PC-9 (cell line): Measurements from ENCODE around the gene MORN5. TPM values are rescaled to one million over a fixed set of nuclear protein-coding genes. Genes with fewer than 3 reads are reported as not detected.

ENCODE experiments used
- BruUV-seq: library from RNA; stranded (reverse); fragments of 400-500 nt; replicated peaks from 2 replicates; lab custom pipeline; 2021; lab: Mats Ljungman, UMichigan
- CTCF ChIA-PET: fragments of 300-600 bp; sonication (Branson Sonifier 250); formaldehyde crosslinking; loops from one replicate; lab custom pipeline; 2022; ENCODE audit warnings: antibody characterized with exemption; lab: Charles Lee
- POLR2A ChIA-PET: fragments of 300-600 bp; sonication (Branson Sonifier 250); formaldehyde crosslinking; loops from one replicate; lab custom pipeline; 2022; ENCODE audit warnings: antibody characterized with exemption; ENCODE audit not compliant: unreplicated experiment; lab: Charles Lee
- DNase-seq, 2 experiments: peaks; one replicate each; pipeline versions ENCODE4 v3.0.0 to v3.0.0-alpha.2; 2015 to 2022; ENCODE audit warnings: mixed read lengths in 1 of 2
- H2AFZ ChIP-seq: fragments of 200-600 bp; sonication (generic); 2 replicates; pipeline ENCODE4 v1.8.1; 2017; ENCODE audit warnings: antibody characterized with exemption
- H3F3A ChIP-seq: fragments of 200-600 bp; sonication (generic); 2 replicates; pipeline ENCODE4 v1.8.1; 2017; ENCODE audit warnings: antibody characterized with exemption, mild to moderate bottlenecking, low read depth; ENCODE audit not compliant: insufficient read depth
- H3K27ac ChIP-seq: fragments of 200-600 bp; sonication (generic); 2 replicates; pipeline ENCODE4 v1.6.1; 2016; ENCODE audit warnings: mixed run types
- H3K27me3 ChIP-seq: fragments of 200-600 bp; sonication (generic); 2 replicates; pipeline ENCODE4 v1.6.1; 2016; ENCODE audit warnings: low read depth, mixed run types; ENCODE audit not compliant: insufficient read depth
- H3K36me3 ChIP-seq: fragments of 200-600 bp; sonication (generic); 2 replicates; pipeline ENCODE4 v1.6.1; 2016; ENCODE audit warnings: low read depth, mixed run types
- H3K4me1 ChIP-seq: fragments of 200-600 bp; sonication (generic); replicated peaks from 2 replicates; pipeline ENCODE4 v1.6.1; 2016; ENCODE audit warnings: mixed run types; ENCODE audit not compliant: insufficient read depth
- H3K4me2 ChIP-seq: fragments of 200-600 bp; sonication (generic); 2 replicates; pipeline ENCODE4 v1.6.1; 2017; ENCODE audit warnings: mixed run types
- H3K4me3 ChIP-seq: fragments of 200-600 bp; sonication (generic); 2 replicates; pipeline ENCODE4 v1.6.1; 2016; ENCODE audit warnings: mixed run types
- H3K79me2 ChIP-seq: fragments of 200-600 bp; sonication (generic); 2 replicates; pipeline ENCODE4 v1.6.1; 2017; ENCODE audit warnings: low read depth, mixed run types
- H3K9me2 ChIP-seq: fragments of 200-600 bp; sonication (generic); 2 replicates; pipeline ENCODE4 v1.8.1; 2017; ENCODE audit warnings: mild to moderate bottlenecking; ENCODE audit not compliant: insufficient read depth
- H3K9me3 ChIP-seq: fragments of 200-600 bp; sonication (generic); 2 replicates; pipeline ENCODE4 v1.8.1; 2016; ENCODE audit warnings: low read depth; ENCODE audit not compliant: insufficient read depth
- H4K20me1 ChIP-seq: fragments of 200-600 bp; sonication (generic); 2 replicates; pipeline ENCODE4 v1.8.1; 2017; ENCODE audit not compliant: insufficient read depth
- CTCF ChIP-seq: fragments of 200-600 bp; sonication (generic); conservative IDR thresholded peaks from 2 replicates; pipeline ENCODE4 v1.6.1; 2017; ENCODE audit warnings: mixed run types, antibody characterized with exemption, mild to moderate bottlenecking, moderate library complexity
- EZH2 ChIP-seq: fragments of 200-600 bp; sonication (generic); IDR thresholded peaks from 2 replicates; pipeline ENCODE4 v1.8.0; 2017; ENCODE audit warnings: antibody characterized with exemption, low read depth
- intact Hi-C: fragments of 100-400 bp; cut with micrococcal nuclease; formaldehyde crosslinking; loops from one replicate; pipeline ENCODE4 v1.10.0; 2022; ENCODE audit not compliant: unreplicated experiment
- total RNA-seq: library from RNA; stranded (reverse); gene quantifications from 2 replicates; pipeline ENCODE4 v1.2.3, GENCODE V29; 2021

Gene MORN5
- total RNA-seq, 1 experiment from 2014 or later = not detected

DNA sequence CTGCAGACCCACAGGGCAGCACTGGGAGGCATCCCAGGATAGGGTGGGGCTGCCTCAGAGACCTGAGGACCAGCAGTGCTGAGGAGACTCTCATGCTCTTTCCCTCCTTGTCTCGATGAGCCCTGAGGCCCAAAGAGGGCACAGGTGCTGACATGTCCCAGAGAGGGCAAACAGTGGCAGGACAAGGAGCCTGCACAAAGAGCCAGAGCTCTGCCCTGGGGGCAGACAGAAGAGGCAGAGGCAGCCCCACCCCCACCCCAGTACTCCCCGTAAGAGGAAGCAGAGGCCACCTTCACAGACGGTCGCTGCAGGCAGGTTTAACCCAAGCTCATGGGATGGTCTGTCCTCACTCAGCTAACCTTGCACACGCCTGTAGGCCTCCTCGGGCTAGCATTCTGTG, 37.2 kb upstream of the MORN5 start:
- no peaks in the 10 kb centered on the region for H3K36me3 ChIP-seq
- no TSS peak for BruUV-seq
- intact Hi-C loops = loop anchor here (5.0 kb wide), 1 partner anchor 485 kb away; no protein-coding TSS in a partner anchor
- POLR2A ChIA-PET = no interaction called here
- no peaks in the 10 kb centered on the region for H4K20me1 ChIP-seq
- no peaks in the 10 kb centered on the region for H3K9me2 ChIP-seq
- no peaks in the 10 kb centered on the region for H3K79me2 ChIP-seq
- no peak for TF ChIP-seq CTCF
- TF ChIP-seq EZH2 = no peak
- H3K4me3 ChIP-seq = no peak overlapping the region
- no peaks in the 10 kb centered on the region for H3K9me3 ChIP-seq
- H3K27me3 ChIP-seq = no peaks in the 10 kb centered on the region
- H3K4me2 ChIP-seq = no peak overlapping the region
- DNase-seq = peak in 1 of 2 experiments; percentile 22
- H3K4me1 ChIP-seq = no peaks in the 10 kb centered on the region
- H3K27ac ChIP-seq = no peak overlapping the region
- no peaks in the 10 kb centered on the region for H3F3A ChIP-seq
- CTCF ChIA-PET = interaction anchor here (0.7 to 4.6 kb wide), 2 partner anchors 12 to 24 kb away, joined by 8 to 47 read pairs; no protein-coding TSS in a partner anchor
- no peak overlapping the region for H2AFZ ChIP-seq

DNA sequence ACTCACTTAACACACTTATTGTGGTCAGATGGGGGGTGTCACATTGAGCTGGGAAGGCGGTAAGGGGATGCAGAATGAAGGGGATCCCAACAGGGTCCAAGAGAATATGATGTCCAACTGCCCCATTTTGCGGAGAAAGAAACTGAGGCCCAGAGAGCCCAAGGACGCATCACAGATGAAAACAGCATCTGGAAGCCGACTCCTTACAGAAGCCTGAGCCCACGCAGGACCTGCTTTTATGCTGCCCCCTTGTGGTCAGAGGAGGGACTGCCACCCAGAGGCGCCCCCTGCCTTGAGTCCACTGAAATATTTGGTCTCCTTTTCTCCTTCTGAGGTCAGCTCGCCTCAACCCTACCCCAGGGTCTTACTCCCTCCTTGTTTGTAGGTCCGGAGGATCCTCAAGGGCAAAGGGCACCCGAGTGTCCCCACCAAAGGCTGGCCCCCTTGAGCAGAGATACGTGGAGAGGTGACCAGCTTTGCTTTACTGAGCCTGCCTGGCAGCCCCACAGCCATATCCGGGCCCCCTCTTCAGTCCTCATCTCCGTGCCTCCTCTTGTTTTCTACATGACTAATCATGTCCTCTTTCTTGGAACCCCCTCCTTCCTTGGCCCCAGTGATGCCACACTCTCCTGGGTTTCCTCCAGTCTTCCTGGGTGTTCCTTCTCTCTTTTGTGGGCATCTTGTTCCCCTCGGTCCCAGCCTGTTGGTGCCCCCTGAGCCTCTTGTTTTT, 36.6 kb upstream of the MORN5 start:
- TF ChIP-seq CTCF (peak; percentile 95), EZH2 (no peak)
- BruUV-seq = no TSS peak
- DNase-seq = peak; percentile 53 to 73

DNA sequence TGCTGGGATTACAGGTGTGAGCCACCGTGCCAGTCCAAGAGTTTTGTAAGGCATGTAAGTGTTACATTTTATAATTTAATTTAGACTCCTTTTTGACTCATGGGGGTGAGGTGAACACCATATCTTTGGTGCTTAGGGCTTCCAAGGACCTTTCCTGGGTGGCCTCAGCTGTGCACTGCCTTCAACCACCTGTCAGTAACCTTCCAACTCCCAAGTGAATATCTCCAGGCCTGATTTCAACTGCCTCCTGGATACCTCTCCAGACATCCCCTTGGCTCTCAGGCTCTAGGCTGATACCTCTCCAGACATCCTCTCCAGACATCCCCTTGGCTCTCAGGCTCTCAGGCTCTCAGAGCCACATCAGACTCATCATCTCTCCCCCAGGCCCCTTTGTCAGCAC, 35.7 kb upstream of the MORN5 start:
- H3K36me3 ChIP-seq = no peaks in the 10 kb centered on the region
- no TSS peak for BruUV-seq
- H3F3A ChIP-seq = no peaks in the 10 kb centered on the region
- no peak overlapping the region for H3K4me2 ChIP-seq
- intact Hi-C loops = loop anchor here (1.0 to 5.0 kb wide), 2 partner anchors 487 to 578 kb away; no protein-coding TSS in a partner anchor
- H3K27ac ChIP-seq = no peak overlapping the region
- H3K27me3 ChIP-seq = no peaks in the 10 kb centered on the region
- no peak overlapping the region for H3K4me3 ChIP-seq
- H2AFZ ChIP-seq = no peak overlapping the region
- no peaks in the 10 kb centered on the region for H3K4me1 ChIP-seq
- TF ChIP-seq CTCF = no peak
- no peak for TF ChIP-seq EZH2
- POLR2A ChIA-PET = no interaction called here
- no peak for DNase-seq
- CTCF ChIA-PET = interaction anchor here (1.0 to 4.6 kb wide), 5 partner anchors 8 to 226 kb away, joined by 3 to 47 read pairs (median 5); no protein-coding TSS in a partner anchor
- H3K79me2 ChIP-seq = no peaks in the 10 kb centered on the region
- no peaks in the 10 kb centered on the region for H4K20me1 ChIP-seq
- H3K9me3 ChIP-seq = no peaks in the 10 kb centered on the region
- H3K9me2 ChIP-seq = no peaks in the 10 kb centered on the region

More for the DNA sequence above, 36.6 kb upstream of the MORN5 start:
- Histone ChIP-seq H3K36me3 (no peaks in the 10 kb centered on the region), H3K9me2 (no peaks in the 10 kb centered on the region), H4K20me1 (no peaks in the 10 kb centered on the region), H3K9me3 (no peaks in the 10 kb centered on the region), H3K4me2 (no peak overlapping the region), H3K4me1 (no peaks in the 10 kb centered on the region), H3K79me2 (no peaks in the 10 kb centered on the region), H2AFZ (no peak overlapping the region), H3K27me3 (no peaks in the 10 kb centered on the region), H3K27ac (no peak overlapping the region), H3F3A (no peaks in the 10 kb centered on the region), H3K4me3 (no peak overlapping the region)
- ChIA-PET POLR2A (no interaction called here), CTCF (interaction anchor here (0.6 to 4.6 kb wide), 4 partner anchors 12 to 189 kb away, joined by 3 to 47 read pairs (median 6); no protein-coding TSS in a partner anchor)
- intact Hi-C loops = loop anchor here (1.0 to 5.0 kb wide), 3 partner anchors 24 to 486 kb away; no protein-coding TSS in a partner anchor
